ENCODE results near the gene LCK. TPM values are rescaled to one million over a fixed set of nuclear protein-coding genes. Genes with fewer than 3 reads are reported as not detected.

Gene LCK
- not detected in 2 replicates for total RNA-seq (2014; rRNA removed; shearing (Covaris generic))

DNA sequence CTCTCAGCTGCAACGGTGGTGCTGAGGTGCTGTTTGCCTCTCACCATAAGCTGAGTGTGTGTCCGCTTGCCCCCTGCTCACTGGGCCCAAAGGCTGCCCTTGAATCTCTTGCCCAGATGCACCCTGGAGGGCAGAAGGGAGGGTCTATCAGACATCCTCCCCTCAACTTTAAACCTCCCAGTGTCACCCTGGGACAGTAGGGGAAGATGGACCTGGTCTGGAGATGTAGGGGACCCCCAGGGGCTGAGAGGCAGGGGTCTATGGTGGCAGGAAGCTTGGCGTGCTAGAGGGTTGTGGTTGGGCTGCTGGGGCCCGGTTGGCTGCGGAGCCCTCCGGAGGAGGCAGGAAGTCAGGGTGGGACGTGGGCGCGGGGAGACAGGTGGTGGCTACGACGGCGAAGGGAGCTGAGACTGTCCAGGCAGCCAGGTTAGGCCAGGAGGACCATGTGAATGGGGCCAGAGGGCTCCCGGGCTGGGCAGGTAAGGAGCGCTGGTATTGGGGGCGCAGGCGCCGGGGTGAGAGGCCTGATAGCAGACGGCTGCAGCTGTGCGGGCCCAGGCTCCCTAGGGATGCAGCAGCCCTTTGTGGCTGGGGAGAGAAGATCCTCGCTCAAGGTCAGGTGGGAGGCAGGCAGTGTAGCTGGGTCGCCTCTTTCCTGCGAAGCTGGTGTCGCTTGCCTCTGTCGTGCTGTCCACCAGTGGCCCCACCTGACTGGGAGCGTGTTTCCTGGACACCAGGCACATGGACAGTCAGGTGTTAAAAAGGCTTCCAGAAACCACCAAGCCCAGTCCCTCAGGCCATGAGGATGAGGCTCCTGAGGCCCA, at the start of gene LCK:
Gene LCK, plus strand, starts transcription at position 373 of the 824 bp plus-strand sequence. CDS start 23,065 bp downstream, outside the sequence.
- DNase-seq (ENCODE audit: low spot score), result no peak
- in situ Hi-C loops (cut with HindIII; ENCODE audit: low sequenced_read_pairs), result no loop called here

- no peak for DNase-seq (ENCODE audit: low spot score)
- in situ Hi-C loops (cut with HindIII; ENCODE audit: low sequenced_read_pairs), result no loop called here
Observed at GRCh38 chr1:32204943-32205361, 46.1 kb upstream of the LCK start.

- DNase-seq (ENCODE audit: low spot score), result peak; percentile 90
- in situ Hi-C loops (cut with HindIII; ENCODE audit: low sequenced_read_pairs), result no loop called here
Observed at GRCh38 chr1:32205401-32206370, 45.4 kb upstream of the LCK start, which contains the start of gene IQCC. Gene IQCC (plus strand): TSS chr1:32205671. CDS start chr1:32205682, 11 bp downstream.

DNA sequence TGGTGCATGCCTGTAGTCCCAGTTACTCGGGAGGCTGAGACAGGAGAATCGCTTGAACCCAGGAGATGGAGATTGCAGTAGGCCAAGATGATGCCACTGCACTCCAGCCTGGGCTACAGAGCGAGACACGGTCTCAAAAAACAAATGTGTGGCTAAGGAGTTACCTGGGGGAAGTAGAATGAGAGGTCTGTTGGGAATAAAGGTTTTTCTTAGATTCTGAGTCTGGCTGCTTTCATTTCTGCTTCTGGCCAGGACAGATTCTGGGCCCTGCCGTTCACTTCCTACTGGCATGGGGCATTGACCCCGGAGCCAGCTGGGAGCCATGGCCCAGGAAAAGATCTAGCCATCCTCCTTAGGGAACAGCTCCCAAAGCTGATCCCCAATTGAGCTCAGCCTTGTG, 42.6 kb upstream of the LCK start:
- DNase-seq (ENCODE audit: low spot score), result no peak
- in situ Hi-C loops (cut with HindIII; ENCODE audit: low sequenced_read_pairs), result no loop called here

GRCh38 chr1:32208891-32209328, 42.2 kb upstream of the LCK start, which contains the start of gene DCDC2B:
Gene DCDC2B (plus strand): TSS chr1:32209089. CDS start chr1:32209094, 5 bp downstream.
- peak; percentile 61 for DNase-seq (ENCODE audit: low spot score)
- in situ Hi-C loops (cut with HindIII; ENCODE audit: low sequenced_read_pairs), result no loop called here

- in situ Hi-C loops (cut with HindIII; ENCODE audit: low sequenced_read_pairs), result no loop called here
- peak; percentile 50 for DNase-seq (ENCODE audit: low spot score)
Observed at GRCh38 chr1:32215629-32216480, 35.2 kb upstream of the LCK start.

DNA sequence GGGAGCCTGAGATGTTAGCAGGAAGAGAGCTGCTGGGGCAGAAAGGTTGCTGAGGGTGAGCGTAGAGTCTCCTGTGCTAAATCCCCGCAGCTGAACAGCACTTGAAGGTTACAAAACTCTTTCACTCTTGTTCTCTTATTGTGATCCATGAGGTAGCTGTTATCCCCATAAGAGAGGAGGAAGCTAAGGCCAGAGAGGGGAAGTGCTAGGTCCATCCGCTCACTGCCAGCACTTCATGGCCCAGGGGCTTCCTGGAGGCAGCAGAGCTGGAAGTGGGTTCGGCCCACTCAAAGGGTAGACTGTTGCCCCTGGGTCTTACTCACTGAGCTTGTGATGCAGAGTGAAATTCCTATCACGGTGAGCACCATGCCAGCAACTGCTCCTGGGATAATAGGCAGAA, 34.5 kb upstream of the LCK start:
- in situ Hi-C loops (cut with HindIII; ENCODE audit: low sequenced_read_pairs), result no loop called here
- DNase-seq (ENCODE audit: low spot score), result no peak

- in situ Hi-C loops (cut with HindIII; ENCODE audit: low sequenced_read_pairs), result no loop called here
- no peak for DNase-seq (ENCODE audit: low spot score)
Observed at GRCh38 chr1:32219022-32219421, 32.0 kb upstream of the LCK start.

DNA sequence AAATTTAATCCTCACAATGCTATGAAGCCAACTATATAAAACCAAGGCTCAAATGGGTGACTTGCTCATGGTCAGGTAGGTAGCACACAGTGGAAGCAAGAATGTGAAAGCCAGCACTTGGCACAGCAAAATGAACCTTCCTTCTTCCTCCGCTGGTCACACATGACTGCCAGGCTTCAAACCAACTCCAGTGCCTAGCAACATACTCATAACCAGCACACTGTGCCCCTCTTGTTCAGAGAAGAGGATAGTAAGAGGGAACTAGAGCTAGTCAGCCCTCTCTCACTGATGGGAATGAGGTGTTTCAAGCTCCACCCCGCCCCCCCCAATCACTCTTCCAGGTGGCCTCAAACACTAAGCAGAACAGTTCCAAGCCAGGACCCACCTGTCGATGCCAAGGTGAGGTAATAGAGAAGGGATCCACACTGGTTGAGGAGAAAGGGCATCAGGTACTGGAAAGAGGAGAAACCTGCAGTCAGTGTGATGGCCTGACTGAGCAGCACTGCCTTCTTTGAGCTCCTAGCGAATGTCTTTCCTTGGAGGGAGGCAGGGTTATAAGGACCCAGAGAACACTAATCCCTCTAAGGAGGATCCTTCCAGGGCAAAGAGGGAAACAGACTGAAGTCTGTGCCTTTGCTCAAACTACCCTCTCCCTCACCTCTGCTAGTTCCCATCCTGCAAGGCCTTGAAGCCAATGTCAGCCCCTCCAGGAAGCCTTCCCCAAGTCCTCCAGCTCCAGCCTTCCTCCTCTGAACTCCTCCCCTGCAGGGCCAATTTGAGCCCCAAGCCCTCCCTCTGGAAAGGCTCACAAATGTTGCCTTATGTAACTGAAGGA, 30.1 kb upstream of the LCK start:
- in situ Hi-C loops (cut with HindIII; ENCODE audit: low sequenced_read_pairs), result no loop called here
- DNase-seq (ENCODE audit: low spot score), result no peak

GRCh38 chr1:32221581-32221979, 29.5 kb upstream of the LCK start:
- DNase-seq (ENCODE audit: low spot score), result no peak
- in situ Hi-C loops (cut with HindIII; ENCODE audit: low sequenced_read_pairs), result no loop called here

DNA sequence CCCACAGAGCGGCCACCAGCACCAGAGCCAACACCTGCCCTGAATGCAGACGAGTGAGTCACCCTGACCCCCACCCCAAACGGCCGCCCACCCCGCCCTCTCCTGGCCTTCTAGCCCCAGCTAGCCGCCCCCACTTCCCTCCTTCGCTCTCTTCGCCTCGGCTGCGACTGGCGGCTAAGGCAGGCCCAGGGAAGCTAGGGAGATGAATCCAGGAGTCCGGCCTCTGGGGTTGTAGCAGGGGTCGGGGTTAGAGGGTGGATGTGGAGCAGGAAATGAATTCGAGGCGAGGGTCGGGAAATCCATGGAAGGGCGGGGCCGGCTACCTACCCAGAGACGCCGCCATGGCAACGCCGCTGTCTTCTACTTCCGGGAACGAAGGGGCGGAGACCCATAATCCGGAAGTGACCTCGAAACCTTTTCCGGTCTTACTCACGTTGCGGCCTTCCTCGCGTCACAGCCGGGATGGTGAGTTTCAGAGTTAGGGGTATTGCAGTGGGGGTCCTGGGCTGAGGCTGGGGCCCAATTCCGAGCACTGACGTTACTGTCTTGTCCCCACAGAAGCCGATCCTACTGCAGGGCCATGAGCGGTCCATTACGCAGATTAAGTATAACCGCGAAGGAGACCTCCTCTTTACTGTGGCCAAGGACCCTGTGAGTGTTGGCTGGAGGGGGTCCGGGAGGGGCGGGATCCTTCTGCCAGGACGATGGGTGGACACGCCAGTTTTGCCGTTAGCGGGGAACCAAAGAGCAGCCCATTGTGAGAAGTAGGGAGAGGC, 28.9 kb upstream of the LCK start, which contains the start of the genes EIF3I and TMEM234:
Gene EIF3I, plus strand, starts transcription at position 428 of the 776 bp plus-strand sequence. Its CDS starts 35 bp downstream, at position 463.
Gene TMEM234, minus strand, starts transcription at position 374 of the 776 bp plus-strand sequence. Its CDS starts 31 bp downstream, at position 343.
- in situ Hi-C loops (cut with HindIII; ENCODE audit: low sequenced_read_pairs), result no loop called here
- peak; percentile 96 for DNase-seq (ENCODE audit: low spot score)

DNA sequence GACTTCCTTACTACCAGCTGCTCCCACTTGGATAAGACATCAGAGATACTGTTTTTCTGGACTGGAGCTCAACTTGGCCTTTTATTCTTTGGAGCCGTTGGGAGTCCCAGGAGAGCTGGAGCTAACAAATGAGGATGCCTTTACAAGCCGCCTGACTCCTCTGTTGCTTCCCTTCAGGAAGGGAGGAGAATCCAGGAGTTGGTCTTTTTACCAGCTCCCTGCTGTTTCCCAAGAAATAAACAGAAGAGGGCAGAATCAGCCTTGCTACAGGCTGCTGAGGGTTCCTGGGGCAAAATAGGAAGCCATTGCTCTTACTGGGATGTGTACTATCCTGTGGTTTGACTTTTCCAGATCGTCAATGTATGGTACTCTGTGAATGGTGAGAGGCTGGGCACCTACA, 27.4 kb upstream of the LCK start:
- DNase-seq (ENCODE audit: low spot score), result no peak
- in situ Hi-C loops (cut with HindIII; ENCODE audit: low sequenced_read_pairs), result no loop called here

DNA sequence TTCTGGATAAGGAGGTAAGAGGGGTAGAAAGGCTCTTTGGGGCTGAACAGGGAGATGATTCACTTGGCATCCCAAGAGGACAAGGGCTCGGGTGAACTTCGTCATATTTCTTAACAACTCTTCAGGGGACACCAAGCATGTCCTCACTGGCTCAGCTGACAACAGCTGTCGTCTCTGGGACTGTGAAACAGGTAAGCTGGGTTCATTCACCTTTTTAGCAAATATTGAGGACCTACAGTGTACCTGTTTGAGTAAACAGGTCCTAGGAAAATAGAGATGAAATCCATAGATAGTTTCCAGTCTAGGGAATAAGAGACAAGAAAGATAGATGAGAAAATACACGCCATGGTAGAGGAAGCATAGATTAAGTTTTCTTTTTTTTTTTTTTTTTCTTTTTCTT, 26.8 kb upstream of the LCK start:
- in situ Hi-C loops (cut with HindIII; ENCODE audit: low sequenced_read_pairs), result no loop called here
- no peak for DNase-seq (ENCODE audit: low spot score)

- DNase-seq (ENCODE audit: low spot score), result no peak
- in situ Hi-C loops (cut with HindIII; ENCODE audit: low sequenced_read_pairs), result no loop called here
Observed at GRCh38 chr1:32228771-32229170, 22.3 kb upstream of the LCK start.

DNA sequence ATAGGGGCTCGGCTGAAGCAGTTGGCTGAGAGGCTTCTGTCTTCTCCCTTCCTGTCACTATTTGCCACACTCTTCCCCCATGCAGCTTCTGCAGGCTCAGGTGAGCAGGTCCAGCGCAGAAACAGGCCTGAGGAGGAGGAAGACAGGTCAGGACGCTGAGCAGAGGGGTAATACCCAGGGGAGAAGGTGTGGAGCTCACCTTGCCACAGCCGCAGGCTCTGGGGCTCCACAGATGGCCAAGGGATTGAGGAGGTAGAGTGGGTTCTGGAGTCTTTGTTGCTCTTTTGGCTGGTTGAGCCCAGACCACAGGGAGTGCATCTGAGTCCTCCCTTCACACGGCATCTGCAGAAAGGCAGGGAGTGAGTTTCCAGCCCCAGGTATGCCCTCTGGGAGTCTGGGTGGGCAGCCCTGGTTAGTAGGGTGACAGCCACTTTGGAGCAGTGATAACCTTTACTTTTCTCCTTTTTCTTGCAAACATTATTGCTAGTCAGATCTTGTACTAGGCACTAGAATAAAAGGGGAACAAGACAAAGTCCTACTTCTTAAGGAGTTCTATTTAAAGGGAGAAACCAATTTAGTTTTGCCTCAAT, 19.1 kb upstream of the LCK start:
- in situ Hi-C loops (cut with HindIII; ENCODE audit: low sequenced_read_pairs), result no loop called here
- no peak for DNase-seq (ENCODE audit: low spot score)

- no peak for DNase-seq (ENCODE audit: low spot score)
- in situ Hi-C loops (cut with HindIII; ENCODE audit: low sequenced_read_pairs), result no loop called here
Observed at GRCh38 chr1:32232558-32233304, 18.3 kb upstream of the LCK start.
